ENCODE data around the gene SLC66A3.

SLC66A3 gene

GRCh38 chr2:11155381-11156035 lies at the start of gene SLC66A3:
SLC66A3 (plus strand) TSS chr2:11155467; CDS start chr2:11155547, 80 bp downstream.
- no peak for FAIRE-seq

- no peak for FAIRE-seq
Measured at GRCh38 chr2:11109002-11109401, 46.3 kb upstream of the SLC66A3 start.

GRCh38 chr2:11112870-11113428 lies 42.3 kb upstream of the SLC66A3 start:
- no peak for FAIRE-seq

- FAIRE-seq: no peak
Measured at GRCh38 chr2:11117776-11118175, 37.5 kb upstream of the SLC66A3 start.

- FAIRE-seq: no peak
Measured at GRCh38 chr2:11118761-11119160, 36.5 kb upstream of the SLC66A3 start.

GRCh38 chr2:11121099-11121822 lies 34.0 kb upstream of the SLC66A3 start:
- no peak for FAIRE-seq

GRCh38 chr2:11121823-11122155 lies 33.5 kb upstream of the SLC66A3 start:
- no peak for FAIRE-seq

GRCh38 chr2:11122380-11122779 lies 32.9 kb upstream of the SLC66A3 start:
- no peak for FAIRE-seq

- FAIRE-seq: no peak
Measured at GRCh38 chr2:11123001-11123809, 32.1 kb upstream of the SLC66A3 start.

GRCh38 chr2:11123856-11124759 lies 31.2 kb upstream of the SLC66A3 start:
- FAIRE-seq: no peak

- no peak for FAIRE-seq
Measured at GRCh38 chr2:11124760-11125068, 30.6 kb upstream of the SLC66A3 start.

GRCh38 chr2:11127761-11128160 lies 27.5 kb upstream of the SLC66A3 start:
- FAIRE-seq: no peak

- FAIRE-seq: no peak
Measured at GRCh38 chr2:11128243-11128951, 26.9 kb upstream of the SLC66A3 start.

- no peak for FAIRE-seq
Measured at GRCh38 chr2:11129598-11130449, 25.4 kb upstream of the SLC66A3 start.

GRCh38 chr2:11131166-11131920 lies 23.9 kb upstream of the SLC66A3 start:
- FAIRE-seq: no peak

- FAIRE-seq: no peak
Measured at GRCh38 chr2:11132036-11132671, 23.1 kb upstream of the SLC66A3 start.

GRCh38 chr2:11133238-11133935 lies 21.9 kb upstream of the SLC66A3 start:
- no peak for FAIRE-seq

GRCh38 chr2:11133936-11134320 lies 21.3 kb upstream of the SLC66A3 start:
- no peak for FAIRE-seq

GRCh38 chr2:11134349-11134748 lies 20.9 kb upstream of the SLC66A3 start:
- no peak for FAIRE-seq
